K562 (cell line): Measurements from ENCODE around the gene GOLGA8K. TPM values are rescaled to one million over a fixed set of nuclear protein-coding genes. Genes with fewer than 3 reads are reported as not detected.
"Not testable (repeated sequence)": the region's sequence is repeated elsewhere in the genome, so short reads cannot be mapped to it uniquely, and the experiment has no call there.

Experiments
- ATAC-seq: fragments of 200-7000 bp; cut with Tn5 transposase; 3 replicates; pipeline ENCODE4 v1.9.1; 2020; ENCODE audit warnings: moderate library complexity
- BruUV-seq: library from RNA; stranded (reverse); fragments of 400-500 nt; replicated peaks from 2 replicates; lab custom pipeline; 2021; lab: Mats Ljungman, UMichigan
- CTCF ChIA-PET: fragments of 300-600 bp; formaldehyde crosslinking; extraction: SDS; loops from one replicate; lab custom pipeline; 2021; ENCODE audit warnings: low intra/inter-chr PET ratio; lab: Yijun Ruan, JAX
- POLR2A ChIA-PET: fragments of 300-600, 350-650 bp; sonication (Branson Sonifier 250); formaldehyde crosslinking; extraction: SDS; loops from one replicate; lab custom pipeline; 2021; ENCODE audit warnings: antibody characterized with exemption, inconsistent platforms; lab: Yijun Ruan, JAX
- DNase-seq, 4 experiments: peaks; one replicate each; pipeline versions ENCODE4 v3.0.0 to v3.0.0-alpha.2; 2011 to 2018; ENCODE audit warnings: low spot score in 3 of 4, mixed read lengths in 3 of 4; ENCODE audit errors: extremely low read depth in 1 of 4
- FAIRE-seq: peaks from 2 replicates; lab custom pipeline; 2011; peaks lifted over from hg19 to GRCh38; lab: Jason Lieb, UNC
- H2AFZ ChIP-seq: 2 replicates; pipeline ENCODE4 v1.6.0; 2011; ENCODE audit warnings: low read depth, low read length, control low read depth, inconsistent platforms
- H3K27ac ChIP-seq: fragments of 200-600 bp; 3 replicates; pipeline ENCODE4 v1.8.0; 2011; ENCODE audit warnings: low read depth, mild to moderate bottlenecking, control low read depth, inconsistent platforms, low read length, moderate library complexity, mixed read lengths; ENCODE audit errors: extremely low read depth
- H3K27me3 ChIP-seq, 2 experiments: fragments of 300-600 bp in 1 of 2; 2 replicates in 1 of 2; 3 replicates in 1 of 2; pipeline versions ENCODE4 v1.6.0 to v1.8.0; 2011; ENCODE audit warnings: inconsistent platforms in 2 of 2, low read length in 2 of 2, mild to moderate bottlenecking in 1 of 2, mixed read lengths in 1 of 2, moderate library complexity in 1 of 2; ENCODE audit not compliant: control insufficient read depth in 2 of 2, insufficient read depth in 2 of 2
- H3K36me3 ChIP-seq: fragments of 300-600 bp; 3 replicates; pipeline ENCODE4 v1.8.0; 2011; ENCODE audit warnings: mild to moderate bottlenecking, low read length, inconsistent platforms; ENCODE audit not compliant: control insufficient read depth, insufficient read depth
- H3K4me1 ChIP-seq, 2 experiments: fragments of 200-600 bp in 1 of 2; replicated peaks in 1 of 2; 2 replicates in 1 of 2; 3 replicates in 1 of 2; pipeline versions ENCODE4 v1.5.1 to v1.8.0; 2011; ENCODE audit warnings: inconsistent platforms in 2 of 2, low read length in 2 of 2, mild to moderate bottlenecking in 1 of 2, mixed read lengths in 1 of 2, moderate library complexity in 1 of 2; ENCODE audit not compliant: control insufficient read depth in 2 of 2, insufficient read depth in 2 of 2
- H3K4me2 ChIP-seq: 2 replicates; pipeline ENCODE4 v1.6.1; 2011; ENCODE audit warnings: low read length, control low read depth, inconsistent platforms, mixed read lengths; ENCODE audit not compliant: insufficient read depth
- H3K4me3 ChIP-seq: fragments of 200-600 bp; sonication (generic), shearing (Covaris generic); 2 replicates; pipeline ENCODE4 v1.5.1; 2016; ENCODE audit warnings: control low read depth, inconsistent platforms
- H3K79me2 ChIP-seq: fragments of 200-600 bp; 3 replicates; pipeline ENCODE4 v1.8.0; 2011; ENCODE audit warnings: low read length, inconsistent platforms; ENCODE audit not compliant: control insufficient read depth, insufficient read depth
- H3K9ac ChIP-seq, 2 experiments: 2 replicates each; pipeline versions ENCODE4 v1.6.0 to v1.6.1; 2011; ENCODE audit warnings: low read depth in 2 of 2, low read length in 2 of 2, control low read depth in 1 of 2, inconsistent platforms in 1 of 2, mild to moderate bottlenecking in 1 of 2, mixed read lengths in 1 of 2; ENCODE audit not compliant: insufficient read depth in 1 of 2
- H3K9me1 ChIP-seq: one replicate; pipeline ENCODE4 v1.6.0; 2011; ENCODE audit warnings: inconsistent platforms, mild to moderate bottlenecking, low read length, moderate library complexity; ENCODE audit not compliant: control insufficient read depth, insufficient read depth
- H3K9me3 ChIP-seq: replicated peaks from 2 replicates; pipeline ENCODE4 v1.5.1; 2011; ENCODE audit warnings: low read depth, low read length, inconsistent platforms; ENCODE audit not compliant: control insufficient read depth, insufficient read depth
- H4K20me1 ChIP-seq: replicated peaks from 2 replicates; pipeline ENCODE4 v1.6.1; 2011; ENCODE audit warnings: low read length, inconsistent platforms, mixed read lengths; ENCODE audit not compliant: control insufficient read depth, insufficient read depth
- WGBS: fragments of 100-300 bp; shearing (Covaris generic); methylation state at CpG from one replicate; pipeline ENCODE4 v1.1.6; 2016; ENCODE audit warnings: low coverage, mixed read lengths; ENCODE audit not compliant: insufficient coverage; ENCODE audit errors: missing lambda C conversion rate; 5-methylcytosine and 5-hydroxymethylcytosine counted together
- in situ Hi-C: fragments of 300-500 bp; cut with MboI; formaldehyde crosslinking; loops from 4 replicates; pipeline ENCODE4 v1.15.0; 2018; ENCODE audit warnings: inconsistent platforms, mixed read lengths
- intact Hi-C: fragments of 100-400 bp; cut with micrococcal nuclease; formaldehyde crosslinking; loops from 2 replicates; pipeline ENCODE4 v1.14.2; 2022
- polyA plus RNA-seq, 8 experiments: library from polyadenylated mRNA; depleted of rRNA in 4 of 8; stranded (reverse) in 5 of 8; unstranded in 3 of 8; fragments of >200 nt; fragmentation: Nextera tagmentation in 2 of 8; fragmentation: Illumina TruSeq in 1 of 8; extraction: Ambion mirVana in 2 of 8; extraction: Trizol in 1 of 8; gene quantifications; 2 replicates each; pipeline versions ENCODE4 v1.2.1 to v1.2.3, GENCODE V29; 2011 to 2014; ENCODE audit warnings: inconsistent platforms in 1 of 8, missing spikeins in 1 of 8
- total RNA-seq, 7 experiments: library from RNA; depleted of rRNA in 6 of 7; stranded (reverse); fragments of >200 nt in 6 of 7; fragmentation: Illumina TruSeq in 2 of 7; extraction: Trizol in 2 of 7; gene quantifications; 2 replicates each; pipeline versions ENCODE4 v1.2.1 to v1.2.3, GENCODE V29; 2011 to 2021; ENCODE audit warnings: low replicate concordance in 1 of 7

GOLGA8K gene
- total and polyA plus RNA-seq, 9 of the 15 experiments (the other 6 are each of a cell fraction or from before 2014, with no cell fraction given), result 0.32 TPM; not detected in 8

GRCh38 chr15:32372075-32372474 is 31.0 kb downstream of the GOLGA8K start:
- FAIRE-seq, H3K9me3 ChIP-seq, H3K36me3 ChIP-seq, H3K9me1 ChIP-seq, H3K79me2 ChIP-seq, H4K20me1 ChIP-seq, H2AFZ ChIP-seq, H3K4me3 ChIP-seq, CTCF ChIA-PET, in situ Hi-C loops, H3K4me1 ChIP-seq, H3K27me3 ChIP-seq, DNase-seq, POLR2A ChIA-PET, intact Hi-C loops, H3K27ac ChIP-seq, H3K4me2 ChIP-seq, BruUV-seq, H3K9ac ChIP-seq, ATAC-seq: not testable (repeated sequence)
- WGBS, result 0% methylated on average over 3 of the region's 5 CpGs

DNA sequence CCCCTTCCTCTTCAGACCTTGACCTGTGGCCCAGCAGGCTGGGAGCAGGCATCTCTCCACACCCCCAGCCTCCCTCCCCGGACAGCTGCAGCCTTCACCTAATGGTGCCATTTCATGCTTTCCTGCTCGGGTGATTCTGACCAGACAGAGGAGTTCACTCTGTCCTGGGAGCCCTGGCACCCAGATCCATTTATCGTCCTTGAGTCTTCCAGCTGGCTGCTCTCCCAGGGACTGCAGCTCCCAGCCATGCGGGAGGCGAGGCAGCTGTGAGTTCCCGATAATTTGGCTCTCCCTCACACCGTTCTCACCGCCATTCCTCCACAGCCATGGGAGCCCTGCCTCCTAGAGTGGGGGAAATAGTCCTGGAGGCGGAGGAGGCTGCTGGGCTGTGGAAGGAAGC is 32.6 kb downstream of the GOLGA8K start:
- ATAC-seq, result not testable (repeated sequence)

GRCh38 chr15:32370064-32370463 is 33.0 kb downstream of the GOLGA8K start:
- H3K9me1 ChIP-seq, DNase-seq, intact Hi-C loops, FAIRE-seq, H2AFZ ChIP-seq, CTCF ChIA-PET, BruUV-seq, H3K79me2 ChIP-seq, H3K9ac ChIP-seq, ATAC-seq, POLR2A ChIA-PET, H3K27me3 ChIP-seq, in situ Hi-C loops, H4K20me1 ChIP-seq, H3K4me3 ChIP-seq, H3K27ac ChIP-seq, H3K4me2 ChIP-seq, H3K9me3 ChIP-seq, H3K4me1 ChIP-seq, H3K36me3 ChIP-seq: not testable (repeated sequence)
- WGBS, result no CpG with 5 or more reads among the region's 2 CpGs

More for the DNA sequence above, 32.6 kb downstream of the GOLGA8K start:
- CTCF ChIA-PET, H3K27ac ChIP-seq, H3K9me1 ChIP-seq, intact Hi-C loops, H3K4me3 ChIP-seq, H2AFZ ChIP-seq, H3K36me3 ChIP-seq, H3K9me3 ChIP-seq, H3K79me2 ChIP-seq, BruUV-seq, H4K20me1 ChIP-seq, H3K9ac ChIP-seq, FAIRE-seq, H3K4me1 ChIP-seq, H3K4me2 ChIP-seq, POLR2A ChIA-PET, H3K27me3 ChIP-seq, DNase-seq, in situ Hi-C loops: not testable (repeated sequence)
- no CpG with 5 or more reads among the region's 9 CpGs for whole genome bisulfite sequencing

DNA sequence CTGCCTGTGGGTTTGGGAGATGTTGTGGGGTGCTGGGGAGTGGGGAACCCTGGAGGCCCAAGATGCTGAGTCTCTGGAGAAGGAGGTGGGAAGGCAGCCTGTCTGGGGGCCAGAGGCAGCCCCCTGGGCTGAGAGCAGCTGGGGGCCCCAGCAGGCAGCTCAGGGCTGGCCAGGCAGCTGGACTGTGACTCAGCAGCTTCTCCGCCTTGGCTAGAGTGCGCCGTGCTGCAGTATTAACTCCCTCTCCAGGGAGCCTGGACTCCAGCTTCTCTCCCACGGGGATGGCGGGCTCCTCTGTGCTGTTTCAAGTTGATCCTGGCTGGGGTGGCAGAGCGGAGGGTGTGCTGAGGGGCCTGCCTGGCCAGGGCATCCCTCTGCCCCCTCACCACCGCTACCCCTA is 36.6 kb downstream of the GOLGA8K start:
- peak; percentile 83 for ATAC-seq
- H3K4me2 ChIP-seq, FAIRE-seq, H3K4me1 ChIP-seq, H3K9ac ChIP-seq, H3K79me2 ChIP-seq, H3K27ac ChIP-seq, H3K4me3 ChIP-seq, H2AFZ ChIP-seq, DNase-seq, in situ Hi-C loops, POLR2A ChIA-PET, BruUV-seq, CTCF ChIA-PET, H3K9me3 ChIP-seq, H3K27me3 ChIP-seq, H3K36me3 ChIP-seq, intact Hi-C loops, H3K9me1 ChIP-seq, H4K20me1 ChIP-seq: not testable (repeated sequence)
- WGBS, result no CpG with 5 or more reads among the region's 7 CpGs
